GM19468 (cell line): ENCODE data around the gene FXYD3.

Source experiments
- ATAC-seq: cut with Tn5 transposase; IDR thresholded peaks from one replicate; pipeline ENCODE4 v1.9.1; 2021; ENCODE audit warnings: mild to moderate bottlenecking, moderate library complexity, moderate number of reproducible peaks; ENCODE audit not compliant: unreplicated experiment; ENCODE audit errors: extremely low read depth

The FXYD3 gene

DNA sequence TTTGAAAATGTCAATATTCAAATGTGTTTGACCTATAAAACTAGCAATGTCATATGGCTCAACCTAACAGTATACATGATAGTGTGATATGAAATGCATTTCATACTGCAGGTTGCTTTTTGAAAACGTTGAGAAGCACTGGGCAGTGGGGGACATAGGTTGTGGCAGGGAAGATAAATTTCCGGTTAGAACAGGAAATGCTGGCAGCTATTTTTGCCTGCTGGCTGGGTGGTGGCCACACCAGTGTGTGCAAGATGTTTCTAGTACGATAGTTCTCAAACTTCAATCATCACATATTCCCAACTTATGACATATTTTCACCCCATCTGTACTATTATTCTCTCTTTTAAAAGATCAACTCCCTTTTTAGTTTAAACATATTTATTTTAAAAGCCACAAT is 56.1 kb downstream of the FXYD3 start:
- ATAC-seq = no peak
